Mesenchymal stem cell (in vitro differentiated cells and primary cell): ENCODE measurements around the gene TEAD4.

Experiments
- DNase-seq: peaks from one replicate; pipeline ENCODE4 v3.0.0-alpha.2; 2013
- H2AFZ ChIP-seq: one replicate; pipeline ENCODE4 v1.6.1; 2013; ENCODE audit warnings: low read depth, mild to moderate bottlenecking, control low read depth, inconsistent platforms, low read length, moderate library complexity
- H2AK5ac ChIP-seq: 2 replicates; pipeline ENCODE4 v1.6.1; 2013; ENCODE audit warnings: low read length, moderate library complexity, mild to moderate bottlenecking, inconsistent platforms; ENCODE audit not compliant: severe bottlenecking
- H2BK120ac ChIP-seq: one replicate; pipeline ENCODE4 v1.6.1; 2013; ENCODE audit warnings: low read depth, mild to moderate bottlenecking, inconsistent platforms, low read length, moderate library complexity
- H2BK12ac ChIP-seq, 2 experiments: one replicate each; pipeline ENCODE4 v1.6.1; 2013; ENCODE audit warnings: inconsistent platforms in 2 of 2, low read length in 2 of 2, mild to moderate bottlenecking in 2 of 2, moderate library complexity in 2 of 2, control low read depth in 1 of 2
- H2BK15ac ChIP-seq: one replicate; pipeline ENCODE4 v1.6.1; 2013; ENCODE audit warnings: mild to moderate bottlenecking, low read depth, inconsistent platforms; ENCODE audit not compliant: poor library complexity, severe bottlenecking
- H2BK5ac ChIP-seq: 2 replicates; pipeline ENCODE4 v1.6.1; 2013; ENCODE audit warnings: low read depth, mild to moderate bottlenecking, low read length, control low read depth, inconsistent platforms; ENCODE audit not compliant: poor library complexity, severe bottlenecking
- H3K14ac ChIP-seq, 2 experiments: one replicate each; pipeline ENCODE4 v1.6.1; 2013; ENCODE audit warnings: inconsistent platforms in 2 of 2, low read length in 2 of 2, control low read depth in 1 of 2, mild to moderate bottlenecking in 1 of 2, moderate library complexity in 1 of 2
- H3K18ac ChIP-seq, 2 experiments: one replicate each; pipeline ENCODE4 v1.6.1; 2013; ENCODE audit warnings: inconsistent platforms in 2 of 2, low read length in 2 of 2, control low read depth in 1 of 2, low read depth in 1 of 2, mild to moderate bottlenecking in 1 of 2
- H3K23ac ChIP-seq, 2 experiments: one replicate each; pipeline ENCODE4 v1.6.1; 2013; ENCODE audit warnings: inconsistent platforms in 2 of 2, low read length in 2 of 2, mild to moderate bottlenecking in 2 of 2, moderate library complexity in 2 of 2, control low read depth in 1 of 2
- H3K27ac ChIP-seq: 2 replicates; pipeline ENCODE4 v1.5.1; 2013; ENCODE audit warnings: mild to moderate bottlenecking, moderate library complexity, low read length, control low read depth, inconsistent platforms; ENCODE audit not compliant: poor library complexity, severe bottlenecking
- H3K27me3 ChIP-seq, 2 experiments: 2 replicates each; pipeline versions ENCODE4 v1.6.1 to v1.7.0; 2013; ENCODE audit warnings: low read length in 2 of 2, mild to moderate bottlenecking in 2 of 2, moderate library complexity in 2 of 2, control low read depth in 1 of 2, inconsistent platforms in 1 of 2; ENCODE audit not compliant: control insufficient read depth in 1 of 2, insufficient read depth in 1 of 2
- H3K36me3 ChIP-seq, 2 experiments: 2 replicates each; pipeline versions ENCODE4 v1.6.1 to v1.7.0; 2013; ENCODE audit warnings: low read length in 2 of 2, control low read depth in 1 of 2, inconsistent platforms in 1 of 2, low read depth in 1 of 2, mild to moderate bottlenecking in 1 of 2; ENCODE audit not compliant: insufficient read depth in 2 of 2, control insufficient read depth in 1 of 2
- H3K4ac ChIP-seq, 2 experiments: one replicate each; pipeline ENCODE4 v1.6.1; 2013; ENCODE audit warnings: inconsistent platforms in 2 of 2, low read length in 2 of 2, mild to moderate bottlenecking in 2 of 2, moderate library complexity in 2 of 2, control low read depth in 1 of 2, low read depth in 1 of 2
- H3K4me1 ChIP-seq: 2 replicates; pipeline ENCODE4 v1.6.1; 2013; ENCODE audit warnings: low read depth, low read length, control low read depth; ENCODE audit not compliant: control insufficient read depth, insufficient read depth
- H3K4me2 ChIP-seq: 2 replicates; pipeline ENCODE4 v1.6.1; 2013; ENCODE audit warnings: low read length, mild to moderate bottlenecking, inconsistent platforms; ENCODE audit not compliant: poor library complexity, severe bottlenecking
- H3K4me3 ChIP-seq, 2 experiments: 2 replicates each; pipeline versions ENCODE4 v1.5.1 to v1.7.0; 2013; ENCODE audit warnings: low read length in 2 of 2, mild to moderate bottlenecking in 2 of 2, control low read depth in 1 of 2, low read depth in 1 of 2; ENCODE audit not compliant: insufficient read depth in 1 of 2
- H3K79me1 ChIP-seq: replicated peaks from 2 replicates; pipeline ENCODE4 v1.6.1; 2013; ENCODE audit warnings: mild to moderate bottlenecking, control low read depth, low read length, inconsistent platforms; ENCODE audit not compliant: poor library complexity, severe bottlenecking
- H3K9ac ChIP-seq: 2 replicates; pipeline ENCODE4 v1.7.0; 2013; ENCODE audit warnings: mild to moderate bottlenecking, low read length, moderate library complexity
- H3K9me3 ChIP-seq: 2 replicates; pipeline ENCODE4 v1.7.0; 2013; ENCODE audit warnings: mild to moderate bottlenecking, low read length; ENCODE audit not compliant: control insufficient read depth
- H4K8ac ChIP-seq: one replicate; pipeline ENCODE4 v1.6.1; 2013; ENCODE audit warnings: inconsistent platforms, mild to moderate bottlenecking, low read length, moderate library complexity
- H4K91ac ChIP-seq: one replicate; pipeline ENCODE4 v1.6.1; 2013; ENCODE audit warnings: mild to moderate bottlenecking, low read length, inconsistent platforms
- WGBS: methylation state at CpG from one replicate; pipeline ENCODE4 v1.1.7; 2013; ENCODE audit warnings: mixed read lengths; 5-methylcytosine and 5-hydroxymethylcytosine counted together

TEAD4 gene

GRCh38 chr12:3086211-3086610, 127.0 kb downstream of the TEAD4 start:
- Histone ChIP-seq H3K23ac (no peak overlapping the region), H2AK5ac (no peak overlapping the region), H2BK5ac (no peak overlapping the region), H3K4me2 (no peak overlapping the region), H3K4me3 (no peak overlapping the region), H3K9ac (no peak overlapping the region), H4K91ac (no peak overlapping the region), H2BK120ac (no peak overlapping the region), H2BK12ac (no peak overlapping the region), H3K18ac (no peak overlapping the region), H3K4me1 (peaks cover 32% of the 10 kb centered on the region), H2BK15ac (no peak overlapping the region), H3K36me3 (peaks cover 0 to 12% of the 10 kb centered on the region in 2 experiments), H3K27ac (no peak overlapping the region), H3K79me1 (peaks cover 28% of the 10 kb centered on the region), H4K8ac (no peak overlapping the region), H3K9me3 (no peaks in the 10 kb centered on the region), H3K27me3 (no peaks in the 10 kb centered on the region), H3K4ac (no peak overlapping the region), H2AFZ (no peak overlapping the region), H3K14ac (no peak overlapping the region)
- no peak for DNase-seq
- 100% methylated on average over 1 of the region's 4 CpGs for WGBS

DNA sequence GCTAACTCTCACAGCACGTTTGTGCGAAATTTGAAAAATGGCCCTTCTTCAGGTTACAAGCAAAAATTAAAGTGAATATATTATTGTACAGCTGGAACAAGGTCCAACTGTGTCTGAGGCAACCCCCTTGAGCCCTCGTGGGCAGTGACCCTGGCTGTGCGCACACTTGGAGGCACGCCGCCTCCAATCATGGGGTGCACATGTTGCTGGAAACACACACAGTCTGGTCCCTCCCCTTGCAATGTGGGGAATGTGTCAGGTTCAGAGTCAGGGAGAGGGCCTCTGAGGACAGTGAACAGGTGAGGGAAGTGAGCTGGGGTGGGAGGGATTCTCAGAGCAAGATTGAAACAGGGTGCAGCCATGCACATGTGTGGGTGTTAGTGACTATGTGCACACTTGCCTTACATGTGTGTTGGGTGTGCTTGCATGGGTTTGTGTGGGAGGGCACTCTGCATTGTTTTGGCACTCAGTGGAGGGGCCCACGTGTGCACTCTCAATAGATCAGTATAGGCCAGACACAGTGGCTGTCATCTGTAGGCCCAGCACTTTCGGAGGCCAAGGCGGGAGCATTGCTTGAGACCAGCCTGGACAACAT, 127.6 kb downstream of the TEAD4 start:
- Histone ChIP-seq H4K91ac (no peak overlapping the region), H3K36me3 (peaks cover 0 to 12% of the 10 kb centered on the region in 2 experiments), H3K4ac (no peak overlapping the region), H2BK12ac (no peak overlapping the region), H2BK5ac (no peak overlapping the region), H3K9ac (no peak overlapping the region), H2BK120ac (no peak overlapping the region), H3K9me3 (no peaks in the 10 kb centered on the region), H2AK5ac (no peak overlapping the region), H3K18ac (no peak overlapping the region), H3K4me3 (no peak overlapping the region), H3K23ac (no peak overlapping the region), H3K79me1 (peaks cover 28% of the 10 kb centered on the region), H3K27ac (no peak overlapping the region), H4K8ac (no peak overlapping the region), H3K27me3 (no peaks in the 10 kb centered on the region), H2AFZ (no peak overlapping the region), H3K14ac (no peak overlapping the region), H3K4me1 (peaks cover 37% of the 10 kb centered on the region), H2BK15ac (no peak overlapping the region), H3K4me2 (no peak overlapping the region)
- no peak for DNase-seq
- 97% methylated on average over 9 of the region's 9 CpGs for WGBS

GRCh38 chr12:3087758-3088650, 128.8 kb downstream of the TEAD4 start:
- Histone ChIP-seq H3K4ac (no peak overlapping the region), H2AFZ (no peak overlapping the region)

DNA sequence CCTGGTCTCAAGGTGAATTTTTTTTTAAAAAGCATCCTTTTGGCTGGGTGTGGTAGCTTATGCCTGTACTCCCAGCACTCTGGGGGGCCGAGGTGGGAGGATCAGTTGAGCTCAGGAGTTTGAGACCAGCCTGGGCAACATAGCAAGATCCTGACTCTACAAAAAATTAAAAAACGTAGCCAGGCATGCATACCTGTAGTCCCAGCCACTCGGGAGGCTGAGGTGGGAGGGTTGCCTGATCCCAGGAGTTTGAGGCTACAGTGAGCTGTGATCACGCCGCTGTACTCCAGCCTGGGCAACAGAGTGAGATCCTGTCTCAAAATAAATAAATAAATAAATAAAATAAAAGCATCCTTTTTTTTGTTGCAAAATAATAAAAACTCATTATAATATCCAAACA, 130.4 kb downstream of the TEAD4 start:
- no peaks in the 10 kb centered on the region for H3K27me3 ChIP-seq
- H3K27ac ChIP-seq: no peak overlapping the region
- peaks cover 0 to 18% of the 10 kb centered on the region in 2 experiments for H3K36me3 ChIP-seq
- H2BK5ac ChIP-seq: no peak overlapping the region
- no peak overlapping the region for H2AFZ ChIP-seq
- H4K91ac ChIP-seq: no peak overlapping the region
- H3K23ac ChIP-seq: no peak overlapping the region
- no peak overlapping the region for H3K18ac ChIP-seq
- H3K4me3 ChIP-seq: no peak overlapping the region
- no peak for DNase-seq
- H2BK12ac ChIP-seq: no peak overlapping the region
- no peaks in the 10 kb centered on the region for H3K9me3 ChIP-seq
- no peak overlapping the region for H3K9ac ChIP-seq
- H2BK15ac ChIP-seq: no peak overlapping the region
- 89% methylated on average over 3 of the region's 5 CpGs for WGBS
- H3K4me1 ChIP-seq: peaks cover 35% of the 10 kb centered on the region
- peaks cover 26% of the 10 kb centered on the region for H3K79me1 ChIP-seq
- H3K4me2 ChIP-seq: no peak overlapping the region
- H2AK5ac ChIP-seq: no peak overlapping the region
- no peak overlapping the region for H4K8ac ChIP-seq
- H3K4ac ChIP-seq: no peak overlapping the region
- no peak overlapping the region for H2BK120ac ChIP-seq
- H3K14ac ChIP-seq: no peak overlapping the region

More at GRCh38 chr12:3087758-3088650, 128.8 kb downstream of the TEAD4 start:
- H3K23ac ChIP-seq: no peak overlapping the region
- H4K8ac ChIP-seq: no peak overlapping the region
- H2BK120ac ChIP-seq: no peak overlapping the region
- peaks cover 42% of the 10 kb centered on the region for H3K4me1 ChIP-seq
- H3K36me3 ChIP-seq: peaks cover 0 to 20% of the 10 kb centered on the region in 2 experiments
- no peak overlapping the region for H2AK5ac ChIP-seq
- DNase-seq: no peak
- no peak overlapping the region for H3K18ac ChIP-seq
- no peaks in the 10 kb centered on the region for H3K27me3 ChIP-seq
- no peak overlapping the region for H3K4me2 ChIP-seq
- H3K14ac ChIP-seq: no peak overlapping the region
- WGBS: 91% methylated on average over 11 of the region's 11 CpGs
- no peak overlapping the region for H3K4me3 ChIP-seq
- no peak overlapping the region for H2BK12ac ChIP-seq
- peaks cover 23% of the 10 kb centered on the region for H3K79me1 ChIP-seq
- no peak overlapping the region for H2BK5ac ChIP-seq
- no peak overlapping the region for H3K27ac ChIP-seq
- no peak overlapping the region for H4K91ac ChIP-seq
- H3K9ac ChIP-seq: no peak overlapping the region
- H2BK15ac ChIP-seq: no peak overlapping the region
- H3K9me3 ChIP-seq: no peaks in the 10 kb centered on the region
